HCT116 (cell line): ENCODE data around the gene TTC1. TPM values are rescaled to one million over a fixed set of nuclear protein-coding genes. Genes with fewer than 3 reads are reported as not detected.

Experiments used
- ATAC-seq: fragments of 200-7000 bp; cut with Tn5 transposase; 2 replicates; pipeline ENCODE4 v1.9.1; 2020; ENCODE audit warnings: mild to moderate bottlenecking, moderate library complexity
- BruUV-seq: library from RNA; stranded (reverse); fragments of 400-500 nt; replicated peaks from 2 replicates; lab custom pipeline; 2021; lab: Mats Ljungman, UMichigan
- CTCF ChIA-PET: fragments of 300-600 bp; sonication (Branson Sonifier 250); formaldehyde crosslinking; loops from one replicate; lab custom pipeline; 2021; ENCODE audit warnings: antibody characterized with exemption; lab: Charles Lee
- POLR2A ChIA-PET: fragments of 300-600, 350-600 bp; sonication (Branson Sonifier 250); formaldehyde crosslinking; loops from one replicate; lab custom pipeline; 2021; ENCODE audit warnings: antibody characterized with exemption; lab: Charles Lee
- RAD21 ChIA-PET, 2 experiments: fragments of 300-600 bp; sonication (Branson Sonifier 250); formaldehyde crosslinking; loops; one replicate each; lab custom pipeline; 2023; ENCODE audit warnings: low total read pairs in 2 of 2; ENCODE audit not compliant: uncharacterized antibody in 2 of 2, unreplicated experiment in 2 of 2, low non-redundant PET in 1 of 2; lab: Charles Lee
- DNase-seq: peaks from one replicate; pipeline ENCODE4 v3.0.0-alpha.2; 2010; ENCODE audit warnings: low read depth, low spot score
- H2AFZ ChIP-seq: fragments of 200-600 bp; shearing (Covaris generic), sonication (generic); 2 replicates; pipeline ENCODE4 v1.6.1; 2017; ENCODE audit warnings: low read depth, mixed run types, mixed read lengths, antibody characterized with exemption, low read length; ENCODE audit not compliant: poor library complexity, severe bottlenecking
- H3K27ac ChIP-seq: 2 replicates; pipeline ENCODE4 v1.5.1; 2012; ENCODE audit warnings: low read depth, low read length
- H3K27me3 ChIP-seq: fragments of 200-600 bp; sonication (generic); 2 replicates; pipeline ENCODE4 v1.6.1; 2016; ENCODE audit warnings: mixed run types, low read length, mixed read lengths; ENCODE audit not compliant: insufficient read depth
- H3K36me3 ChIP-seq, 2 experiments: fragments of 200-500 bp in 1 of 2; fragments of 200-600 bp in 1 of 2; sonication (Bioruptor generic) in 1 of 2; sonication (generic) in 1 of 2; 2 replicates each; pipeline versions ENCODE4 v1.5.1 to v1.6.1; 2014 to 2016; ENCODE audit warnings: low read length in 2 of 2, inconsistent platforms in 1 of 2, mixed read lengths in 1 of 2, mixed run types in 1 of 2; ENCODE audit not compliant: insufficient read depth in 2 of 2, control insufficient read depth in 1 of 2
- H3K4me1 ChIP-seq, 2 experiments: fragments of 200-600 bp in 1 of 2; sonication (generic) in 1 of 2; 2 replicates each; pipeline versions ENCODE4 v1.5.1 to v1.6.1; 2012 to 2017; ENCODE audit warnings: low read length in 2 of 2, inconsistent platforms in 1 of 2, mild to moderate bottlenecking in 1 of 2, mixed read lengths in 1 of 2, mixed run types in 1 of 2, moderate library complexity in 1 of 2; ENCODE audit not compliant: insufficient read depth in 2 of 2, control insufficient read depth in 1 of 2
- H3K4me2 ChIP-seq: fragments of 200-600 bp; sonication (generic); 2 replicates; pipeline ENCODE4 v1.6.1; 2017; ENCODE audit warnings: mixed run types, low read length, mixed read lengths
- H3K4me3 ChIP-seq, 2 experiments: fragments of 200-600 bp in 1 of 2; sonication (generic) in 1 of 2; replicated peaks in 1 of 2; 2 replicates each; pipeline ENCODE4 v1.5.1; 2011 to 2016; ENCODE audit warnings: low read length in 2 of 2, control low read depth in 1 of 2, low read depth in 1 of 2, mild to moderate bottlenecking in 1 of 2, mixed read lengths in 1 of 2, mixed run types in 1 of 2
- H3K79me2 ChIP-seq: fragments of 200-600 bp; sonication (generic); 2 replicates; pipeline ENCODE4 v1.6.1; 2017; ENCODE audit warnings: mild to moderate bottlenecking, mixed run types, low read length, moderate library complexity, mixed read lengths; ENCODE audit not compliant: insufficient read depth
- H3K9ac ChIP-seq: fragments of 200-600 bp; sonication (generic); 2 replicates; pipeline ENCODE4 v1.6.1; 2016; ENCODE audit warnings: low read length, mixed read lengths
- H3K9me2 ChIP-seq: fragments of 200-600 bp; sonication (generic), shearing (Covaris generic); 2 replicates; pipeline ENCODE4 v1.6.1; 2017; ENCODE audit warnings: mixed run types, mild to moderate bottlenecking, moderate library complexity; ENCODE audit not compliant: insufficient read depth
- H3K9me3 ChIP-seq, 2 experiments: fragments of 200-500 bp in 1 of 2; fragments of 200-600 bp in 1 of 2; sonication (Bioruptor generic) in 1 of 2; sonication (generic) in 1 of 2; 2 replicates each; pipeline ENCODE4 v1.6.1; 2014 to 2017; ENCODE audit warnings: low read length in 2 of 2, mixed read lengths in 2 of 2, inconsistent platforms in 1 of 2, low read depth in 1 of 2, mild to moderate bottlenecking in 1 of 2, mixed run types in 1 of 2, moderate library complexity in 1 of 2; ENCODE audit not compliant: control insufficient read depth in 1 of 2, insufficient read depth in 1 of 2
- H4K20me1 ChIP-seq: fragments of 200-600 bp; sonication (generic), shearing (Covaris generic); 2 replicates; pipeline ENCODE4 v1.6.1; 2017; ENCODE audit warnings: mixed run types, mild to moderate bottlenecking, moderate library complexity; ENCODE audit not compliant: insufficient read depth
- CBX3 ChIP-seq: IDR thresholded peaks from 2 replicates; pipeline ENCODE4 v1.6.1; 2012; ENCODE audit warnings: low read depth
- FOSL1 ChIP-seq: IDR thresholded peaks from 2 replicates; pipeline ENCODE4 v1.6.1; 2012; ENCODE audit warnings: low read depth
- MAX ChIP-seq: IDR thresholded peaks from 2 replicates; pipeline ENCODE4 v1.6.1; 2012
- RAD21 ChIP-seq: IDR thresholded peaks from 2 replicates; pipeline ENCODE4 v1.6.1; 2012; ENCODE audit warnings: low read depth, mild to moderate bottlenecking
- ZBTB33 ChIP-seq: IDR thresholded peaks from 2 replicates; pipeline ENCODE4 v1.6.1; 2011; ENCODE audit warnings: mild to moderate bottlenecking, low read length, moderate library complexity; ENCODE audit not compliant: insufficient replicate concordance; ENCODE audit errors: extremely low read depth
- intact Hi-C: fragments of 100-400 bp; cut with micrococcal nuclease; formaldehyde crosslinking; loops from 2 replicates; pipeline ENCODE4 v1.10.0; 2022
- total RNA-seq: library from RNA; stranded (reverse); gene quantifications from one replicate; pipeline ENCODE4 v1.2.1, GENCODE V29; 2021; ENCODE audit not compliant: unreplicated experiment
- TF ChIP-seq, protein P1 (sequence below): IDR thresholded peaks from 2 replicates; pipeline ENCODE4 v1.6.1; 2012
- TF ChIP-seq, protein P2 (sequence below): IDR thresholded peaks from 2 replicates; pipeline ENCODE4 v1.6.1; 2012; ENCODE audit warnings: low read depth

The TTC1 gene
- total RNA-seq, 1 experiment from 2014 or later: 48.1 TPM

DNA sequence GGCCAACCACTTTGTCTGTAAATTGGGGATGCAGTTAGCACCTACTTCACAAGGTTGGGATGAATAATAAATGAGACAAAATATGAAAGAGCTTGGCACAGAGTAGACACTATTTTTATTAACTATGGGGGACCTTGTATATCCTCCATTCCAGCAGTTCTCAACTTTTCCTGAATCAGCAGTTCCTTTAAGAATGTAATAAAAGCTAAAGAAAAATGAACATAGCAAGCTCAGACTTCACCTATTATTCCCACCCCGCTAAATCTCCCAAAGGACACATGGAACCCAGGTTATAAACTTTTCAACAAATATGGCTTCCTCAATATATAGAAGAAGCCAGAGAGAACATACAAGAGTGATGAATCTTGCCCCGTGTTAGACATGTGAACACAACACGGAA lies 32.0 kb upstream of the TTC1 start (continued):
- no peak for TF ChIP-seq ZBTB33
- TF ChIP-seq, protein P1, sequence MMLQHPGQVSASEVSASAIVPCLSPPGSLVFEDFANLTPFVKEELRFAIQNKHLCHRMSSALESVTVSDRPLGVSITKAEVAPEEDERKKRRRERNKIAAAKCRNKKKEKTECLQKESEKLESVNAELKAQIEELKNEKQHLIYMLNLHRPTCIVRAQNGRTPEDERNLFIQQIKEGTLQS: no peak
- no peak for TF ChIP-seq CBX3
- TF ChIP-seq, protein P2, sequence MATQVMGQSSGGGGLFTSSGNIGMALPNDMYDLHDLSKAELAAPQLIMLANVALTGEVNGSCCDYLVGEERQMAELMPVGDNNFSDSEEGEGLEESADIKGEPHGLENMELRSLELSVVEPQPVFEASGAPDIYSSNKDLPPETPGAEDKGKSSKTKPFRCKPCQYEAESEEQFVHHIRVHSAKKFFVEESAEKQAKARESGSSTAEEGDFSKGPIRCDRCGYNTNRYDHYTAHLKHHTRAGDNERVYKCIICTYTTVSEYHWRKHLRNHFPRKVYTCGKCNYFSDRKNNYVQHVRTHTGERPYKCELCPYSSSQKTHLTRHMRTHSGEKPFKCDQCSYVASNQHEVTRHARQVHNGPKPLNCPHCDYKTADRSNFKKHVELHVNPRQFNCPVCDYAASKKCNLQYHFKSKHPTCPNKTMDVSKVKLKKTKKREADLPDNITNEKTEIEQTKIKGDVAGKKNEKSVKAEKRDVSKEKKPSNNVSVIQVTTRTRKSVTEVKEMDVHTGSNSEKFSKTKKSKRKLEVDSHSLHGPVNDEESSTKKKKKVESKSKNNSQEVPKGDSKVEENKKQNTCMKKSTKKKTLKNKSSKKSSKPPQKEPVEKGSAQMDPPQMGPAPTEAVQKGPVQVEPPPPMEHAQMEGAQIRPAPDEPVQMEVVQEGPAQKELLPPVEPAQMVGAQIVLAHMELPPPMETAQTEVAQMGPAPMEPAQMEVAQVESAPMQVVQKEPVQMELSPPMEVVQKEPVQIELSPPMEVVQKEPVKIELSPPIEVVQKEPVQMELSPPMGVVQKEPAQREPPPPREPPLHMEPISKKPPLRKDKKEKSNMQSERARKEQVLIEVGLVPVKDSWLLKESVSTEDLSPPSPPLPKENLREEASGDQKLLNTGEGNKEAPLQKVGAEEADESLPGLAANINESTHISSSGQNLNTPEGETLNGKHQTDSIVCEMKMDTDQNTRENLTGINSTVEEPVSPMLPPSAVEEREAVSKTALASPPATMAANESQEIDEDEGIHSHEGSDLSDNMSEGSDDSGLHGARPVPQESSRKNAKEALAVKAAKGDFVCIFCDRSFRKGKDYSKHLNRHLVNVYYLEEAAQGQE: no peak

DNA sequence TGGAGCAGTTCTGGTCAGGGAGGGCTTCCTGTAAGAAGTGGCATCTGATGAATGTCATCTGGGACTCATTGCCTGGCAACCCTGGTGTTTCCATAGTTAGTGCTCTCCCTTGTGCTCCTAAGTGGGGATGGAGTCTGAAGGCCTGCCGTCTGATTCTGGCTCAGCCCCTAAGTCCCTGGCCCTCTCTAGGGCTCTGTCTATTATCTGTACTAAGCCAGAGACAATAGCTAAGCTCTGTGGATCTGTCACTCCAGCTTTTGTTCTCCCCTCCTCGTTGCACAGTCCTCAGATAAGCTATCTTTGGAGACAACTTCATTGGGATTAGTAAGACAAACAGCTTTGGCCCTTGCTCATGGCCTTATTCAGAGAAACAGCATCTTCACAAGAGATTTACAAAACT lies 30.6 kb upstream of the TTC1 start:
- ChIA-PET RAD21 (no interaction called here), CTCF (interaction anchor here (0.9 to 2.0 kb wide), 2 partner anchors 9 kb away, joined by 3 to 5 read pairs; no protein-coding TSS in a partner anchor)
- no TSS peak for BruUV-seq

More for the DNA sequence above, 30.6 kb upstream of the TTC1 start:
- H4K20me1 ChIP-seq: no peaks in the 10 kb centered on the region
- H3K9ac ChIP-seq: no peak overlapping the region
- no peaks in the 10 kb centered on the region for H3K9me2 ChIP-seq
- ATAC-seq (no peak), DNase-seq (no peak)
- intact Hi-C loops: no loop called here
- H3K27ac ChIP-seq: no peak overlapping the region
- H3K4me2 ChIP-seq: no peak overlapping the region
- peaks cover 13 to 34% of the 10 kb centered on the region in 2 experiments for H3K4me1 ChIP-seq
- TF ChIP-seq FOSL1: no peak
- no peak for TF ChIP-seq RAD21
- TF ChIP-seq MAX: no peak
- no peak overlapping the region for H3K4me3 ChIP-seq
- no peak overlapping the region for H2AFZ ChIP-seq
- H3K9me3 ChIP-seq: no peaks in the 10 kb centered on the region
- H3K79me2 ChIP-seq: no peaks in the 10 kb centered on the region
- POLR2A ChIA-PET: interaction anchor here (0.6 kb wide), 1 partner anchor 464 kb away, joined by 3 read pairs; no protein-coding TSS in a partner anchor
- no peaks in the 10 kb centered on the region for H3K36me3 ChIP-seq
- H3K27me3 ChIP-seq: peaks cover 12% of the 10 kb centered on the region; the same call in 1 of the 2 replicates
